Bronchial epithelial cell (primary cell): ENCODE data around the gene DHX35. TPM values are rescaled to one million over a fixed set of nuclear protein-coding genes. Genes with fewer than 3 reads are reported as not detected.

Experiments used
- DNase-seq: peaks from one replicate; pipeline ENCODE4 v3.0.0-alpha.2; 2010; ENCODE audit warnings: low read depth
- FAIRE-seq: peaks from 2 replicates; lab custom pipeline; 2011; peaks lifted over from hg19 to GRCh38; lab: Jason Lieb, UNC
- H3K27me3 ChIP-seq: 2 replicates; pipeline ENCODE4 v1.5.1; 2011; ENCODE audit warnings: low read length; ENCODE audit not compliant: control insufficient read depth, insufficient read depth
- H3K36me3 ChIP-seq: 2 replicates; pipeline ENCODE4 v1.5.1; 2011; ENCODE audit warnings: low read length; ENCODE audit not compliant: control insufficient read depth, insufficient read depth
- H3K4me3 ChIP-seq: 2 replicates; pipeline ENCODE4 v1.5.1; 2011; ENCODE audit warnings: mild to moderate bottlenecking, low read depth, low read length, control low read depth
- CTCF ChIP-seq: IDR thresholded peaks from 2 replicates; pipeline ENCODE4 v1.5.1; 2011; ENCODE audit warnings: mild to moderate bottlenecking, moderate library complexity, low read length, control low read depth, inconsistent platforms; ENCODE audit not compliant: insufficient read depth, severe bottlenecking
- total RNA-seq: library from RNA; depleted of rRNA; stranded (reverse); fragments of >200 nt; gene quantifications from 2 replicates; pipeline ENCODE4 v1.2.1, GENCODE V29; 2014

DHX35 gene
- total RNA-seq, 1 donor from 2014 or later: 8.2 TPM

- FAIRE-seq: no peak
- H3K36me3 ChIP-seq: no peaks in the 10 kb centered on the region
- H3K4me3 ChIP-seq: no peak overlapping the region
- peak; percentile 65 for DNase-seq
- no peaks in the 10 kb centered on the region for H3K27me3 ChIP-seq
- TF ChIP-seq CTCF: no peak
These were observed 107.8 kb downstream of the DHX35 start for GRCh38 chr20:39069976-39070375.

GRCh38 chr20:39070484-39071231 is 108.5 kb downstream of the DHX35 start:
- FAIRE-seq: peak; percentile 32
- no peak overlapping the region for H3K4me3 ChIP-seq
- no peaks in the 10 kb centered on the region for H3K36me3 ChIP-seq
- peak; percentile 63 for DNase-seq
- TF ChIP-seq CTCF: no peak
- H3K27me3 ChIP-seq: no peaks in the 10 kb centered on the region

GRCh38 chr20:39072132-39072531 is 110.0 kb downstream of the DHX35 start:
- no peak for TF ChIP-seq CTCF
- no peak overlapping the region for H3K4me3 ChIP-seq
- DNase-seq: no peak
- no peaks in the 10 kb centered on the region for H3K36me3 ChIP-seq
- FAIRE-seq: no peak
- no peaks in the 10 kb centered on the region for H3K27me3 ChIP-seq

GRCh38 chr20:39072653-39073052 is 110.5 kb downstream of the DHX35 start:
- Histone ChIP-seq H3K27me3 (no peaks in the 10 kb centered on the region), H3K36me3 (no peaks in the 10 kb centered on the region), H3K4me3 (no peak overlapping the region)
- no peak for TF ChIP-seq CTCF
- FAIRE-seq (no peak), DNase-seq (no peak)

- FAIRE-seq (no peak), DNase-seq (no peak)
- TF ChIP-seq CTCF: no peak
- Histone ChIP-seq H3K27me3 (no peaks in the 10 kb centered on the region), H3K36me3 (no peaks in the 10 kb centered on the region), H3K4me3 (no peak overlapping the region)
These were observed 113.6 kb downstream of the DHX35 start for GRCh38 chr20:39075731-39076130.

GRCh38 chr20:39076958-39077357 is 114.8 kb downstream of the DHX35 start:
- DNase-seq (no peak), FAIRE-seq (no peak)
- Histone ChIP-seq H3K27me3 (no peaks in the 10 kb centered on the region), H3K36me3 (no peaks in the 10 kb centered on the region), H3K4me3 (no peak overlapping the region)
- TF ChIP-seq CTCF: no peak
